ENCODE data around the gene BCAS3. TPM values are rescaled to one million over a fixed set of nuclear protein-coding genes. Genes with fewer than 3 reads are reported as not detected.

Gene BCAS3
- total RNA-seq, 2 donors from 2014 or later = 28.0 to 37.7 TPM

- no peaks in the 10 kb centered on the region for H3K27me3 Mint-ChIP-seq (ENCODE audit: insufficient read depth)
- H3K27ac ChIP-seq (ENCODE audit: low read depth, low read length) = no peak overlapping the region
- no peak for DNase-seq
These were observed 369.9 kb downstream of the BCAS3 start for GRCh38 chr17:61047515-61047914.

GRCh38 chr17:61048376-61049106 lies 370.9 kb downstream of the BCAS3 start:
- H3K9ac ChIP-seq (ENCODE audit: extremely low read depth, low read length, poor library complexity, severe bottlenecking) = no peak overlapping the region
- H3K4me3 Mint-ChIP-seq = no peak overlapping the region
- H3K4me1 ChIP-seq (ENCODE audit: control insufficient read depth, insufficient read depth, low read length) = no peaks in the 10 kb centered on the region
- no peak overlapping the region for H3K4me3 ChIP-seq (ENCODE audit: low read length)
- no peaks in the 10 kb centered on the region for H3K4me1 Mint-ChIP-seq
- no peaks in the 10 kb centered on the region for H3K36me3 Mint-ChIP-seq (ENCODE audit: low read depth)
- no peak overlapping the region for H3K27ac ChIP-seq (ENCODE audit: low read depth, low read length)
- no peak for DNase-seq
- H3K36me3 ChIP-seq (ENCODE audit: control insufficient read depth, insufficient read depth, low read length) = no peaks in the 10 kb centered on the region
- H3K9me3 ChIP-seq (ENCODE audit: control insufficient read depth, low read length) = no peaks in the 10 kb centered on the region
- no peaks in the 10 kb centered on the region for H3K9me3 Mint-ChIP-seq
- no peak for TF ChIP-seq CTCF (conservative IDR thresholded peaks at IDR 0.05)
- H3K27me3 ChIP-seq (ENCODE audit: control insufficient read depth, insufficient read depth, low read length, poor library complexity, severe bottlenecking) = no peaks in the 10 kb centered on the region
- 90 to 93% methylated on average over 3 of the region's 3 CpGs for WGBS, 2 experiments (ENCODE audit: insufficient coverage in 1 of 2, insufficient read length in 1 of 2)
- H3K27me3 Mint-ChIP-seq (ENCODE audit: insufficient read depth) = no peaks in the 10 kb centered on the region
- no peak overlapping the region for H3K27ac Mint-ChIP-seq

More at GRCh38 chr17:61047515-61047914, 369.9 kb downstream of the BCAS3 start:
- no peaks in the 10 kb centered on the region for H3K9me3 Mint-ChIP-seq
- H3K27ac Mint-ChIP-seq = no peak overlapping the region
- H3K4me3 Mint-ChIP-seq = no peak overlapping the region
- no peaks in the 10 kb centered on the region for H3K4me1 Mint-ChIP-seq
- peaks cover 1% of the 10 kb centered on the region for H3K36me3 Mint-ChIP-seq (ENCODE audit: low read depth)
- TF ChIP-seq CTCF (conservative IDR thresholded peaks at IDR 0.05) = no peak
- Histone ChIP-seq H3K36me3 (ENCODE audit: control insufficient read depth, insufficient read depth, low read length) (no peaks in the 10 kb centered on the region), H3K9ac (ENCODE audit: extremely low read depth, low read length, poor library complexity, severe bottlenecking) (no peak overlapping the region), H3K4me1 (ENCODE audit: control insufficient read depth, insufficient read depth, low read length) (no peaks in the 10 kb centered on the region), H3K27me3 (ENCODE audit: control insufficient read depth, insufficient read depth, low read length, poor library complexity, severe bottlenecking) (no peaks in the 10 kb centered on the region), H3K4me3 (ENCODE audit: low read length) (no peak overlapping the region), H3K9me3 (ENCODE audit: control insufficient read depth, low read length) (no peaks in the 10 kb centered on the region)

- Mint-ChIP-seq H3K36me3 (ENCODE audit: low read depth) (no peaks in the 10 kb centered on the region), H3K27me3 (ENCODE audit: insufficient read depth) (no peaks in the 10 kb centered on the region), H3K27ac (no peak overlapping the region), H3K4me3 (no peak overlapping the region), H3K9me3 (no peaks in the 10 kb centered on the region), H3K4me1 (no peaks in the 10 kb centered on the region)
- H3K9me3 ChIP-seq (ENCODE audit: control insufficient read depth, low read length) = no peaks in the 10 kb centered on the region
- no peak for DNase-seq
- H3K4me3 ChIP-seq (ENCODE audit: low read length) = no peak overlapping the region
- TF ChIP-seq CTCF (conservative IDR thresholded peaks at IDR 0.05) = no peak
- no peak overlapping the region for H3K27ac ChIP-seq (ENCODE audit: low read depth, low read length)
- H3K27me3 ChIP-seq (ENCODE audit: control insufficient read depth, insufficient read depth, low read length, poor library complexity, severe bottlenecking) = no peaks in the 10 kb centered on the region
- H3K4me1 ChIP-seq (ENCODE audit: control insufficient read depth, insufficient read depth, low read length) = no peaks in the 10 kb centered on the region
- H3K9ac ChIP-seq (ENCODE audit: extremely low read depth, low read length, poor library complexity, severe bottlenecking) = no peak overlapping the region
- no peaks in the 10 kb centered on the region for H3K36me3 ChIP-seq (ENCODE audit: control insufficient read depth, insufficient read depth, low read length)
- WGBS, 2 experiments (ENCODE audit: insufficient coverage in 1 of 2, insufficient read length in 1 of 2) = 83 to 94% methylated on average over 1 of the region's 1 CpG
These were observed 375.8 kb downstream of the BCAS3 start for GRCh38 chr17:61053469-61053868.
